ENCODE data around the gene NLRP14.

The NLRP14 gene

DNA sequence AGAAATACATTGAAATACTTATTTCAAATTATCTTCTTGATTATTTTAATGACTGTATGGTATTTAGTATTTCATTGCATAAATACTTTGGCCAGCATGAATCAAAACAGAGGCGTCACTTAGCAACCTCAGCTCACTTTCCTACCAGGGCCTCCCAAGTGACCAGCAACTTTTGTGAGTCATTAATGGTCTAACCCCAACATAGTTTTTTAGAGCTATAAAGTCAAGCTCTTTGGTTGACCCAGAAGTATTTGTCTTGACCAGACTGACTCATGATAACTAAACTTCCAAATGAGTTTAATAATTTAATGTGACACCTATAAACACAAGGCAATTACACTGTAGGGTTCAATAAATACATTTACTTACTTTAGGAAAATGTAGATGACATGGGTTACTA is 40.6 kb downstream of the NLRP14 start:
- DNase-seq = no peak

DNA sequence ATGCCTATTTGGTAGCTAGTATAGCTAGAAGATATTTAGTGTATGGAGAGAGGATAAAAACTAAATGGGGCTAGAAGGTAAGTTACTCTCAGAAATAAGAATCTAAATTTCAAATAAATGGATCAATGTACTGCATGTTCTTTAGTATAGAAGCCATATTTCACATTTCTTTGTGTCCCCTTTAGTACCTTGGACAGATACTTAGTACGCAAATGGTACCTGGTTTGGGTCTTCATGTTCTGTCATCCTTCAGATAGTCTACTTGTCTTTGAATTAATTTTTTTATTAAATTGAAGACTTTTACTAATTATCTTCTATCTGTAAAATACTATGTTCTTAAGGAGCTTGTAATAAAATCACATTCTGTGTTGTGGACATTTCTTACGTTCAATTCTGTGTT is 42.3 kb downstream of the NLRP14 start:
- DNase-seq = no peak

DNA sequence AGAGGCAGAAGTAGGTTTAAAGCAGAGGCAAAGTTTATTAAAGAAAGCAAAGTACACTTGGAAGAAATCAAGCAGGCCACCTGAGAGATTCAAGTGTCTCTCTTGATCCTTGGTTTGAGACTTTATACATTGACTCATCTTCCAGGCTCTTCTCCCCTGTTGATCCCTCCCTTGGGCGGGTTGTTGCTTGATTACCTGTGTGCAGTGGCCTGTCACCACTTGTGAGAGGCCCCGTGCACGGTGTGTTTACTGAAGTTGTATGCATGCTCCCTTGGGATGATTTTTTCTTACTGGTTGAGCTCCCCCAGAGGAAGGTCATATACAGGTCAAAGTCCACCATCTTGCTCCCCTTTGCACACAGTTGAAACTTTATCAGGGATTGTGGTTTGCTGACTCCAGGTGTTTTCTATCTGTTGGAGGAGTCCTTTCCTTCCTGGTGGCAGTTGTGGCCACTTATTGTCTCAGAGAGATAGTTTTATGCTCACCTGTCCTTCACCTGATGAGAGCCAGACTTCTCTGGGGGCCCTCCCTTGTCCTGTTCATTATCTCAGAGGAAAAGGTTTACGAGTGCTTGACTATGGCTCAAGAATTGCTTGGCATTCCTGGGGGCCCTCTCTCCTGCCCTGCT is 52.2 kb downstream of the NLRP14 start:
- no peak for DNase-seq

GRCh38 chr11:7077101-7077500 is 56.8 kb downstream of the NLRP14 start:
- no peak for DNase-seq

- no peak for DNase-seq
Measured at GRCh38 chr11:7079545-7080135, 59.4 kb downstream of the NLRP14 start.

DNA sequence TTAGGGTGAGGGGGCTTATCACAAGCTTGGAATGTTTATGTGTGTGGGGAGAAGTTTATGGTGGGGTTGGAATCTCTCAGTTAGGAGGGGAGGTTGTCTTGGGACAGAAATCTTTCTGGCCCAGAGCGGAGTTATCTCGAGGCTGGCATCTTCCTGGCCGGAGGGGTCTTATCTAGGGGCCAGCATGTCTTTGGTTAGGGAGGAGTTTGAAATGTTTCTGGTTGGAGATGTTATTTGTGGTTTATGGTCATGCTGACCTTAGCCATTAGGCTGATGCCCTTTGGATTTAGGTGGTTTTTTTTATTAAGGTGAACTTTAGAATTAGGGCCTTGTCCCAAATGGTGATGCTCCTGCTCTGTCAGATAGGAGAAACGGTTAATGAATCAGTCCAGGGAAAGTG is 60.6 kb downstream of the NLRP14 start:
- no peak for DNase-seq

GRCh38 chr11:7081441-7081840 is 61.2 kb downstream of the NLRP14 start:
- no peak for DNase-seq

DNA sequence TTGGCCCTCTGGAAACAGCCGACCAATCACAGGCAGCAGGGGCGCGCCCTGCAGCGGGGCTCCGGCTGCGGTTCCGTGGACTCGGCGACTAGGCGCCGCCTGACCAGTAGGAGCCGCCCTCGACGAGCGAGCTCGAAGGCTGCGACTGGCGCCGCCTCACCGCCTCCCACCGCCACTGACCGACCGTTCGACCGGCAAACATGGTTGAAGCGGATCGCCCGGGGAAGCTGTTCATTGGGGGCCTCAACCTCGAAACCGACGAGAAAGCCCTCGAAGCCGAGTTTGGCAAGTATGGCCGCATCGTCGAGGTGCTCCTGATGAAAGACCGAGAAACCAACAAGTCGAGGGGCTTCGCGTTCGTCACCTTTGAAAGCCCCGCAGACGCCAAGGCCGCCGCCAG is 68.6 kb downstream of the NLRP14 start, which contains the start of gene RBMXL2:
TSS of gene RBMXL2 (plus strand) at position 78 of the 400 bp plus-strand sequence. CDS start at position 201, 123 bp downstream.
- DNase-seq = no peak

DNA sequence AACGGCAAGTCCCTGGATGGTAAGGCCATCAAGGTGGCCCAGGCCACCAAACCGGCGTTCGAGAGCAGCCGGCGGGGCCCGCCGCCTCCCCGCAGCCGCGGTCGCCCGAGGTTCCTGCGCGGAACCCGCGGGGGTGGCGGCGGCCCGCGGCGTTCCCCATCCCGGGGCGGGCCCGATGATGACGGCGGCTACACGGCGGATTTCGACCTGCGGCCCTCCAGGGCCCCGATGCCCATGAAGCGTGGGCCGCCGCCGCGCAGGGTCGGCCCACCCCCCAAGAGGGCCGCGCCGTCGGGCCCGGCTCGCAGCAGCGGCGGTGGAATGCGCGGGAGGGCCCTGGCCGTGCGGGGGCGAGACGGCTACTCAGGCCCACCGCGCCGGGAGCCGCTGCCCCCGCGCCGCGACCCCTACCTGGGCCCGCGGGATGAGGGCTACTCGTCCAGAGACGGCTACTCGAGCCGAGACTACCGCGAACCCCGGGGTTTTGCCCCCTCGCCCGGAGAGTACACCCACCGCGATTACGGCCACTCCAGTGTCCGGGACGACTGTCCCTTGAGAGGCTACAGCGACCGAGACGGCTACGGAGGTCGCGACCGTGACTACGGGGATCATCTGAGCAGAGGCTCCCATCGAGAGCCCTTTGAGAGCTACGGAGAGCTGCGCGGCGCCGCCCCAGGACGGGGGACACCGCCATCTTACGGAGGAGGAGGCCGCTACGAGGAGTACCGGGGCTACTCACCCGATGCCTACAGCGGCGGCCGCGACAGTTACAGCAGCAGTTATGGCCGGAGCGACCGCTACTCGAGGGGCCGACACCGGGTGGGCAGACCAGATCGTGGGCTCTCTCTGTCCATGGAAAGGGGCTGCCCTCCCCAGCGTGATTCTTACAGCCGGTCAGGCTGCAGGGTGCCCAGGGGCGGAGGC is 69.3 kb downstream of the NLRP14 start:
- no peak for DNase-seq

GRCh38 chr11:7098235-7098832 is 78.1 kb downstream of the NLRP14 start:
- DNase-seq = peak in 1 of 2 donors; percentile 51

DNA sequence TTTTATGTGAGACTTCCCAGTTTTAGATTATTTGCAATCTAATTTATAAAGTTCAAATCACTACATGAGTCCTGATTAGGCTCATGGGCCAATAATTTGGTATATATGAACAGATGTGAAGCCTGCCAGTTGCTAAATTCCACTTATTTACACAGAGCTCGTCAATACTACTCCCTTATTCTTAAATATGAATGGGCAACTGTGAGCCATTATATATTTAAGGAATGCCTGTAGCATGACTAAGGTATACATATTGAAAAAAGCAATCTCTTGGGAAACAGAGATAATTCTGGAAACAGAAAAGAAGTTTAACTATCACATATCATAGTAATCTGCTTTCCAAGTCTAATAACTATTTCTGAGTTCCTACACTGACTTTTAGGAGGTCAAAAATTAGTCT is 95.5 kb downstream of the NLRP14 start:
- DNase-seq = no peak

- DNase-seq = no peak
Measured at GRCh38 chr11:7116370-7116769, 96.1 kb downstream of the NLRP14 start.

All from CD4-positive, alpha-beta T cell treated with Interleukin-4 for 1 hour (primary cell).